Neural cell (in vitro differentiated cells): Measurements from ENCODE around the gene SHOX. TPM values are rescaled to one million over a fixed set of nuclear protein-coding genes. Genes with fewer than 3 reads are reported as not detected.

Source experiments
- H2AFZ ChIP-seq: fragments of 200-600, 300-800 bp; sonication (generic), shearing (Covaris generic); 2 replicates; pipeline ENCODE4 v1.6.0; 2014; ENCODE audit warnings: low read depth, mild to moderate bottlenecking, antibody characterized with exemption, low read length, moderate library complexity
- H3F3A ChIP-seq: fragments of 200-600 bp; shearing (Covaris generic); 2 replicates; pipeline ENCODE4 v1.6.1; 2016; ENCODE audit warnings: mild to moderate bottlenecking, moderate library complexity, mixed read lengths, antibody characterized with exemption, low read length; ENCODE audit not compliant: insufficient read depth, poor library complexity, severe bottlenecking
- H3K27ac ChIP-seq: fragments of 200-600, 300-800 bp; sonication (generic), shearing (Covaris generic); 2 replicates; pipeline ENCODE4 v1.5.1; 2014; ENCODE audit warnings: mild to moderate bottlenecking, low read length, moderate library complexity
- H3K27me3 ChIP-seq: fragments of 300-800, 200-600 bp; sonication (generic), shearing (Covaris generic); 2 replicates; pipeline ENCODE4 v1.6.0; 2014; ENCODE audit warnings: mild to moderate bottlenecking, low read depth, low read length, moderate library complexity; ENCODE audit not compliant: insufficient read depth
- H3K36me3 ChIP-seq: fragments of 300-800, 200-600 bp; sonication (generic), shearing (Covaris generic); 2 replicates; pipeline ENCODE4 v1.5.1; 2014; ENCODE audit warnings: mild to moderate bottlenecking, antibody characterized with exemption, low read length, moderate library complexity; ENCODE audit not compliant: insufficient read depth
- H3K4me2 ChIP-seq: fragments of 300-800, 200-600 bp; sonication (generic), shearing (Covaris generic); 2 replicates; pipeline ENCODE4 v1.6.0; 2014; ENCODE audit warnings: mild to moderate bottlenecking, low read length
- H3K4me3 ChIP-seq: fragments of 300-800, 200-600 bp; sonication (generic), shearing (Covaris generic); 2 replicates; pipeline ENCODE4 v1.5.1; 2014; ENCODE audit warnings: mild to moderate bottlenecking, low read length, moderate library complexity
- H3K79me2 ChIP-seq: fragments of 200-600 bp; shearing (Covaris generic); replicated peaks from 2 replicates; pipeline ENCODE4 v1.6.0; 2014; ENCODE audit warnings: mild to moderate bottlenecking, low read length, moderate library complexity; ENCODE audit not compliant: insufficient read depth
- H3K9ac ChIP-seq: fragments of 300-800, 200-600 bp; sonication (generic), shearing (Covaris generic); 2 replicates; pipeline ENCODE4 v1.6.1; 2016; ENCODE audit warnings: mild to moderate bottlenecking, low read length, mixed read lengths
- H3K9me2 ChIP-seq: fragments of 200-600 bp; shearing (Covaris generic); 2 replicates; pipeline ENCODE4 v1.6.1; 2016; ENCODE audit warnings: mild to moderate bottlenecking, low read length, mixed read lengths; ENCODE audit not compliant: insufficient read depth
- H3K9me3 ChIP-seq: fragments of 200-600, 300-800 bp; sonication (generic), shearing (Covaris generic); 2 replicates; pipeline ENCODE4 v1.6.1; 2016; ENCODE audit warnings: mild to moderate bottlenecking, mixed run types, low read length, moderate library complexity, mixed read lengths
- H4K20me1 ChIP-seq: fragments of 200-600 bp; shearing (Covaris generic); 2 replicates; pipeline ENCODE4 v1.6.1; 2016; ENCODE audit warnings: mild to moderate bottlenecking, mixed run types; ENCODE audit not compliant: insufficient read depth
- EP300 ChIP-seq: fragments of 450-650 bp; conservative IDR thresholded peaks from 2 replicates; pipeline ENCODE4 v1.6.1; 2014; ENCODE audit warnings: antibody characterized with exemption, mild to moderate bottlenecking, moderate library complexity; ENCODE audit not compliant: poor library complexity, severe bottlenecking
- EZH2 ChIP-seq: fragments of 200-600, 300-800 bp; shearing (Covaris generic), sonication (generic); IDR thresholded peaks from 2 replicates; pipeline ENCODE4 v1.6.1; 2014; ENCODE audit warnings: antibody characterized with exemption, low read length, borderline replicate concordance, mild to moderate bottlenecking; ENCODE audit not compliant: insufficient read depth, poor library complexity, severe bottlenecking
- MXI1 ChIP-seq: fragments of 450-650 bp; conservative IDR thresholded peaks from 2 replicates; pipeline ENCODE4 v1.6.1; 2014; ENCODE audit warnings: antibody characterized with exemption, mild to moderate bottlenecking; ENCODE audit not compliant: poor library complexity, severe bottlenecking
- POLR2AphosphoS5 ChIP-seq: IDR thresholded peaks from 2 replicates; pipeline ENCODE4 v1.6.1; 2012
- RAD21 ChIP-seq: fragments of 450-650 bp; conservative IDR thresholded peaks from 2 replicates; pipeline ENCODE4 v1.6.1; 2014; ENCODE audit warnings: antibody characterized with exemption, mild to moderate bottlenecking, moderate library complexity
- SMC3 ChIP-seq: fragments of 450-650 bp; conservative IDR thresholded peaks from 2 replicates; pipeline ENCODE4 v1.6.1; 2014; ENCODE audit warnings: antibody characterized with exemption, mild to moderate bottlenecking, moderate library complexity; ENCODE audit not compliant: poor library complexity
- TAF1 ChIP-seq: IDR thresholded peaks from 2 replicates; pipeline ENCODE4 v1.6.1; 2012; ENCODE audit warnings: low read depth
- polyA plus RNA-seq: library from polyadenylated mRNA; depleted of rRNA; stranded (reverse); fragments of >200 nt; gene quantifications from 2 replicates; pipeline ENCODE4 v1.2.3, GENCODE V29; 2014
- TF ChIP-seq, protein P1 (sequence below): IDR thresholded peaks from 2 replicates; pipeline ENCODE4 v1.6.1; 2012; ENCODE audit warnings: borderline replicate concordance
- TF ChIP-seq, protein P2 (sequence below): fragments of 450-650 bp; IDR thresholded peaks from 2 replicates; pipeline ENCODE4 v1.5.1; 2014; ENCODE audit warnings: antibody characterized with exemption, mild to moderate bottlenecking, moderate library complexity; ENCODE audit not compliant: poor library complexity, severe bottlenecking

Gene SHOX
- polyA plus RNA-seq, 1 donor from 2014 or later: not detected

DNA sequence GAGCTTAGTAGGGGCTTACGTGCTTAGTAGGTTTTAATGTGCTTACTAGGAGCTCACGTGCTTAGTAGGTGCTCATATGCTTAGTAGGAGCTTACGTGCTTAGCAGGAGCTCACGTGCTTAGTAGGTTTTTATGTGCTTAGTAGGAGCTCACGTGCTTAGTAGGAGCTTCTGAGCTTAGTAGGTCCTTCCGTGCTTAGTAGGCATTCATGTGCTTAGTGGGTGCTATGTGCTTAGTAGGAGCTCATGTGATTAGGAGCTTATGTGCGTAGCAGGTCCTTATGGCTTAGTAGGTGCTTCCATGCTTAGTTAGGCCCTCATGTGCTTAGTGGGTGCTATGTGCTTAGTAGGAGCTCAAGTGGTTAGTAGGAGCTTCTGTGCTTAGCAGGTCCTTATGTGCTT lies 59.4 kb downstream of the SHOX start:
- no peak overlapping the region for H3K4me3 ChIP-seq
- H3K9me2 ChIP-seq: no peaks in the 10 kb centered on the region
- no peak overlapping the region for H3K9ac ChIP-seq
- H3K9me3 ChIP-seq: no peaks in the 10 kb centered on the region
- H3K4me2 ChIP-seq: no peak overlapping the region
- TF ChIP-seq MXI1 (no peak), POLR2AphosphoS5 (no peak), EZH2 (no peak), TAF1 (no peak), RAD21 (no peak), EP300 (no peak), SMC3 (no peak)
- TF ChIP-seq, protein P1, sequence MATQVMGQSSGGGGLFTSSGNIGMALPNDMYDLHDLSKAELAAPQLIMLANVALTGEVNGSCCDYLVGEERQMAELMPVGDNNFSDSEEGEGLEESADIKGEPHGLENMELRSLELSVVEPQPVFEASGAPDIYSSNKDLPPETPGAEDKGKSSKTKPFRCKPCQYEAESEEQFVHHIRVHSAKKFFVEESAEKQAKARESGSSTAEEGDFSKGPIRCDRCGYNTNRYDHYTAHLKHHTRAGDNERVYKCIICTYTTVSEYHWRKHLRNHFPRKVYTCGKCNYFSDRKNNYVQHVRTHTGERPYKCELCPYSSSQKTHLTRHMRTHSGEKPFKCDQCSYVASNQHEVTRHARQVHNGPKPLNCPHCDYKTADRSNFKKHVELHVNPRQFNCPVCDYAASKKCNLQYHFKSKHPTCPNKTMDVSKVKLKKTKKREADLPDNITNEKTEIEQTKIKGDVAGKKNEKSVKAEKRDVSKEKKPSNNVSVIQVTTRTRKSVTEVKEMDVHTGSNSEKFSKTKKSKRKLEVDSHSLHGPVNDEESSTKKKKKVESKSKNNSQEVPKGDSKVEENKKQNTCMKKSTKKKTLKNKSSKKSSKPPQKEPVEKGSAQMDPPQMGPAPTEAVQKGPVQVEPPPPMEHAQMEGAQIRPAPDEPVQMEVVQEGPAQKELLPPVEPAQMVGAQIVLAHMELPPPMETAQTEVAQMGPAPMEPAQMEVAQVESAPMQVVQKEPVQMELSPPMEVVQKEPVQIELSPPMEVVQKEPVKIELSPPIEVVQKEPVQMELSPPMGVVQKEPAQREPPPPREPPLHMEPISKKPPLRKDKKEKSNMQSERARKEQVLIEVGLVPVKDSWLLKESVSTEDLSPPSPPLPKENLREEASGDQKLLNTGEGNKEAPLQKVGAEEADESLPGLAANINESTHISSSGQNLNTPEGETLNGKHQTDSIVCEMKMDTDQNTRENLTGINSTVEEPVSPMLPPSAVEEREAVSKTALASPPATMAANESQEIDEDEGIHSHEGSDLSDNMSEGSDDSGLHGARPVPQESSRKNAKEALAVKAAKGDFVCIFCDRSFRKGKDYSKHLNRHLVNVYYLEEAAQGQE: no peak
- TF ChIP-seq, protein P2, sequence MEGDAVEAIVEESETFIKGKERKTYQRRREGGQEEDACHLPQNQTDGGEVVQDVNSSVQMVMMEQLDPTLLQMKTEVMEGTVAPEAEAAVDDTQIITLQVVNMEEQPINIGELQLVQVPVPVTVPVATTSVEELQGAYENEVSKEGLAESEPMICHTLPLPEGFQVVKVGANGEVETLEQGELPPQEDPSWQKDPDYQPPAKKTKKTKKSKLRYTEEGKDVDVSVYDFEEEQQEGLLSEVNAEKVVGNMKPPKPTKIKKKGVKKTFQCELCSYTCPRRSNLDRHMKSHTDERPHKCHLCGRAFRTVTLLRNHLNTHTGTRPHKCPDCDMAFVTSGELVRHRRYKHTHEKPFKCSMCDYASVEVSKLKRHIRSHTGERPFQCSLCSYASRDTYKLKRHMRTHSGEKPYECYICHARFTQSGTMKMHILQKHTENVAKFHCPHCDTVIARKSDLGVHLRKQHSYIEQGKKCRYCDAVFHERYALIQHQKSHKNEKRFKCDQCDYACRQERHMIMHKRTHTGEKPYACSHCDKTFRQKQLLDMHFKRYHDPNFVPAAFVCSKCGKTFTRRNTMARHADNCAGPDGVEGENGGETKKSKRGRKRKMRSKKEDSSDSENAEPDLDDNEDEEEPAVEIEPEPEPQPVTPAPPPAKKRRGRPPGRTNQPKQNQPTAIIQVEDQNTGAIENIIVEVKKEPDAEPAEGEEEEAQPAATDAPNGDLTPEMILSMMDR: no peak
- no peaks in the 10 kb centered on the region for H3K79me2 ChIP-seq
- no peaks in the 10 kb centered on the region for H3F3A ChIP-seq
- H2AFZ ChIP-seq: no peak overlapping the region
- no peak overlapping the region for H3K27ac ChIP-seq
- H3K36me3 ChIP-seq: no peaks in the 10 kb centered on the region
- H3K27me3 ChIP-seq: no peaks in the 10 kb centered on the region
- no peaks in the 10 kb centered on the region for H4K20me1 ChIP-seq

DNA sequence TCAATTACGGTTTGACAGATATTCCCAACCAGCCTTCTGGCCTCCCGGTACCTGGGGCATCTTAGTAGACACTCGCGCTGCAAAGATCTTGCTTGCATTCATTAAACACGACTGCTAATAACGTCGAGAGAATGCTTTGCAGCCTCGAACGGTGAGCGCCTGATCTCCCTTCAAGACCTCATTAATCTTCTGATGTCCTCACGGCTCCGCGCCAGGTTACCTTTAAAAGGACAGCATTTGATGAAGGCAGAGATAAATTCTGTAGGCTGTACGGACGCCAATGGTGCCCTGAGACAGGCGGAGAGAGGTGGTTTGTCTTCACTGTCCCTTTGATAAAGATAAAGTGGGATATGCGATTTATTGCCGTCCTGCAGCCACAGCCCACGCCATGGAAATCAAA lies 64.2 kb downstream of the SHOX start:
- H3K27me3 ChIP-seq: no peaks in the 10 kb centered on the region
- H3K9me2 ChIP-seq: no peaks in the 10 kb centered on the region
- H3K4me3 ChIP-seq: no peak overlapping the region
- H4K20me1 ChIP-seq: no peaks in the 10 kb centered on the region
- no peaks in the 10 kb centered on the region for H3K36me3 ChIP-seq
- H2AFZ ChIP-seq: no peak overlapping the region
- no peak overlapping the region for H3K4me2 ChIP-seq
- TF ChIP-seq, protein P1: no peak
- TF ChIP-seq, protein P2: no peak
- TF ChIP-seq SMC3 (no peak), TAF1 (no peak), EP300 (no peak), EZH2 (no peak), RAD21 (no peak), POLR2AphosphoS5 (no peak), MXI1 (no peak)
- H3K79me2 ChIP-seq: no peaks in the 10 kb centered on the region
- no peaks in the 10 kb centered on the region for H3F3A ChIP-seq
- H3K9me3 ChIP-seq: no peaks in the 10 kb centered on the region
- H3K27ac ChIP-seq: no peak overlapping the region
- no peak overlapping the region for H3K9ac ChIP-seq
